Breast epithelium (tissue), 4 donors: Measurements from ENCODE around the gene CLEC19A. TPM values are rescaled to one million over a fixed set of nuclear protein-coding genes. Genes with fewer than 3 reads are reported as not detected.

Source experiments
- DNase-seq, 2 donors: peaks; one replicate each; pipeline ENCODE4 v3.0.0-alpha.2; 2019; ENCODE audit warnings: low spot score in 2 of 2
- H3K27ac ChIP-seq, 2 donors: fragments of 200-600 bp; sonication (generic) in 1 of 2; one replicate each; pipeline ENCODE4 v1.5.1; 2016 to 2019; ENCODE audit warnings: mild to moderate bottlenecking in 1 of 2
- H3K27me3 ChIP-seq, 2 donors: fragments of 200-600 bp; sonication (generic) in 1 of 2; one replicate each; pipeline versions ENCODE4 v1.5.1 to v1.6.0; 2017 to 2019; ENCODE audit warnings: control low read depth in 1 of 2, mild to moderate bottlenecking in 1 of 2
- H3K36me3 ChIP-seq: fragments of 200-600 bp; one replicate; pipeline ENCODE4 v1.5.1; 2019
- H3K4me1 ChIP-seq, 2 donors: fragments of 200-600 bp; sonication (generic); one replicate each; pipeline ENCODE4 v1.5.1; 2016 to 2019; ENCODE audit warnings: control low read depth in 1 of 2
- H3K4me3 ChIP-seq, 3 donors: fragments of 200-600 bp; sonication (generic); 1 replicate in 2 of 3; 2 replicates in 1 of 3; pipeline ENCODE4 v1.5.1; 2016 to 2019; ENCODE audit warnings: mild to moderate bottlenecking in 3 of 3, moderate library complexity in 2 of 3
- H3K9me3 ChIP-seq, 2 donors: fragments of 200-600 bp; sonication (generic) in 1 of 2; one replicate each; pipeline ENCODE4 v1.5.1; 2016 to 2019; ENCODE audit warnings: control low read depth in 1 of 2
- CTCF ChIP-seq, 3 donors: fragments of 450-650 bp; IDR thresholded peaks; one replicate each; pipeline ENCODE4 v1.5.1; 2016 to 2017; ENCODE audit warnings: antibody characterized with exemption in 3 of 3, mild to moderate bottlenecking in 3 of 3, moderate library complexity in 3 of 3
- POLR2A ChIP-seq: fragments of 450-650 bp; IDR thresholded peaks from one replicate; pipeline ENCODE4 v1.6.1; 2016; ENCODE audit warnings: antibody characterized with exemption, mild to moderate bottlenecking, moderate library complexity
- POLR2AphosphoS5 ChIP-seq, 3 donors: sonication (generic); formaldehyde crosslinking; IDR thresholded peaks; one replicate each; pipeline ENCODE4 v1.6.1; 2017; ENCODE audit warnings: antibody characterized with exemption in 3 of 3
- intact Hi-C: fragments of 100-400 bp; cut with DNase I; formaldehyde crosslinking; loops from one replicate; pipeline ENCODE4 v1.15.1; 2023; ENCODE audit warnings: low total_unique reads
- total RNA-seq, 3 donors: library from RNA; depleted of rRNA; stranded (reverse); fragments of >200 nt; gene quantifications; one replicate each; pipeline ENCODE4 v1.1.0, GENCODE V29; 2016

The CLEC19A gene
- total RNA-seq, 3 donors from 2014 or later = 0.29 TPM; not detected in 2

- Histone ChIP-seq H3K27ac (no peak overlapping the region), H3K9me3 (no peaks in the 10 kb centered on the region), H3K36me3 (no peaks in the 10 kb centered on the region), H3K27me3 (no peaks in the 10 kb centered on the region), H3K4me1 (no peaks in the 10 kb centered on the region), H3K4me3 (no peak overlapping the region)
- intact Hi-C loops = no loop called here
- TF ChIP-seq POLR2AphosphoS5 (IDR thresholded peaks at IDR 0.05) = no peak
- no peak for TF ChIP-seq POLR2A
- no peak for TF ChIP-seq CTCF (IDR thresholded peaks at IDR 0.05)
- no peak for DNase-seq
These were observed 32.6 kb upstream of the CLEC19A start for GRCh38 chr16:19252904-19253303.

GRCh38 chr16:19254611-19255010, 30.9 kb upstream of the CLEC19A start:
- Histone ChIP-seq H3K36me3 (no peaks in the 10 kb centered on the region), H3K4me1 (no peaks in the 10 kb centered on the region), H3K27ac (no peak overlapping the region), H3K4me3 (no peak overlapping the region), H3K9me3 (no peaks in the 10 kb centered on the region), H3K27me3 (no peaks in the 10 kb centered on the region)
- intact Hi-C loops = no loop called here
- DNase-seq = no peak
- TF ChIP-seq CTCF (IDR thresholded peaks at IDR 0.05) (no peak), POLR2AphosphoS5 (IDR thresholded peaks at IDR 0.05) (no peak)

GRCh38 chr16:19264123-19264673, 21.3 kb upstream of the CLEC19A start:
- H3K36me3 ChIP-seq = no peaks in the 10 kb centered on the region
- no peaks in the 10 kb centered on the region for H3K27me3 ChIP-seq
- intact Hi-C loops = no loop called here
- H3K4me1 ChIP-seq = no peaks in the 10 kb centered on the region
- H3K4me3 ChIP-seq = no peak overlapping the region
- TF ChIP-seq CTCF (IDR thresholded peaks at IDR 0.05) (no peak), POLR2A (no peak), POLR2AphosphoS5 (IDR thresholded peaks at IDR 0.05) (no peak)
- H3K9me3 ChIP-seq = peaks cover 7 to 8% of the 10 kb centered on the region in 2 donors
- no peak overlapping the region for H3K27ac ChIP-seq
- no peak for DNase-seq

- H3K4me3 ChIP-seq = no peak overlapping the region
- no peaks in the 10 kb centered on the region for H3K27me3 ChIP-seq
- no peak overlapping the region for H3K27ac ChIP-seq
- no peak for DNase-seq
- intact Hi-C loops = no loop called here
- TF ChIP-seq POLR2A = no peak
- no peak for TF ChIP-seq CTCF (IDR thresholded peaks at IDR 0.05)
- TF ChIP-seq POLR2AphosphoS5 (IDR thresholded peaks at IDR 0.05) = no peak
- H3K9me3 ChIP-seq = peaks cover 7 to 8% of the 10 kb centered on the region in 2 donors
- no peaks in the 10 kb centered on the region for H3K4me1 ChIP-seq
- H3K36me3 ChIP-seq = no peaks in the 10 kb centered on the region
These were observed 20.1 kb upstream of the CLEC19A start for GRCh38 chr16:19265380-19265930.

GRCh38 chr16:19266774-19267173, 18.8 kb upstream of the CLEC19A start:
- TF ChIP-seq CTCF (IDR thresholded peaks at IDR 0.05) (no peak), POLR2AphosphoS5 (IDR thresholded peaks at IDR 0.05) (no peak), POLR2A (no peak)
- H3K4me3 ChIP-seq = no peak overlapping the region
- no peaks in the 10 kb centered on the region for H3K36me3 ChIP-seq
- no peaks in the 10 kb centered on the region for H3K4me1 ChIP-seq
- no peak for DNase-seq
- no peak overlapping the region for H3K27ac ChIP-seq
- no peaks in the 10 kb centered on the region for H3K27me3 ChIP-seq
- H3K9me3 ChIP-seq = peaks cover 7 to 8% of the 10 kb centered on the region in 2 donors
- intact Hi-C loops = no loop called here
